T-helper 2 cell treated with Interferon-gamma antibody and Interleukin-4, amounts not matched to agents 100 ng/mL and 5 ng/mL, for 36 hours (primary cell): ENCODE data around the gene DNAJC1. TPM values are rescaled to one million over a fixed set of nuclear protein-coding genes. Genes with fewer than 3 reads are reported as not detected.

ENCODE experiments used
- intact Hi-C: fragments of 100-400 bp; cut with micrococcal nuclease; formaldehyde crosslinking; loops from one replicate; pipeline ENCODE4 v1.15.1; 2023
- total RNA-seq: library from RNA; stranded (reverse); gene quantifications from 2 replicates; pipeline ENCODE4 v1.2.3, GENCODE V29; 2022

Gene DNAJC1
- total RNA-seq, 1 donor from 2014 or later: 23.2 TPM

GRCh38 chr10:21771219-21771618 is 232.3 kb downstream of the DNAJC1 start:
- intact Hi-C loops: no loop called here

DNA sequence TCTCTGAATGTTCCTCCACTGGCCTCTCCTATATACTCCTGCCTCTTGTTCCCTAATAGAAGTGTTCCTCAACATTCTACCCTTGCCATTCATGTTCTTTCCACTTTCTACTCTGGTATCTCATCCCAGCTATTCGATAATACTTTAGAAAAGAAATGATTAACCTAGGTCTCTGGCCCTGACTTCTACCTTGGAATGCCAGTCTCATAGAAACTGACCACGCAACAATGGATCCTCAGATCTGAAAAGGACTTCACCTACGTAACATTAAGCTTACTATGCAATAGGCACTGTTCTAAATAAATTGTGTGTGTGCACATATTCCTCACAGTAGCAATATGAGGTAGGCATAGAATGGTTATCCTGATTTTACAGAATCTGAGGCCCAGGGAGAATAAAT is 234.5 kb downstream of the DNAJC1 start:
- intact Hi-C loops: no loop called here

DNA sequence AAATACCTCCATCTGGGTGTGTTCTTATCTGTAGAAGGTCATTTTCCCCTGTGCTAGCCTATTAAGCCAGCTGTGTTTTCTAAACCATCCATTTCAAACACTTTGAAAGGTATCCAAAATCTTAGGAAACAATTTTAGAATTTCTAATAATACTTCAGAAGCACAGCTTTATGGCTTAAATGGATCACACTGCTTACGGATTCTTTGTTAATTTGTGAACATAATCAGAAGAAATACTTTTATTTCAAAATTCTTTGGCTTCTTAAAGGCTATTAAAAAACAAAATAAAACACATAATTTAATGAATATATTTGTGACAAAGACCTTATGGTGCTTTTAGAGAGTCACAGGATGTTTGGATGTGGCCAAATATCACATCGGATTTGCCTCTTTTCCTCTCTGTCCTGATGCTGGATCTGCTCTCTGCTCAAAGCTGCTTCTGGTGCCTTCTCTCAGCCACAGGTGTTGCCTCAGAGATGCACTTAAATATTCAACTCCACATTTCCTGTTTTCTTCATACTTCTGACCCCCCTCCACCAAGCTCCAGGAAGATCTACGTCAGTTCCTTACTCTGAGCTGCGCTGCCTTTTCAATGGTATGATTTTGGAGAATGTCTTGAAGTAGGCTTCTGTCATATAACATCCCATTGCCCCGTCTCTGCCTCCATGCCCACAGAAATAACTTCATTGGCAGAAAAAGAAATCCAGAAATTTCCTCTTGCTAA is 238.9 kb downstream of the DNAJC1 start:
- intact Hi-C loops: no loop called here

DNA sequence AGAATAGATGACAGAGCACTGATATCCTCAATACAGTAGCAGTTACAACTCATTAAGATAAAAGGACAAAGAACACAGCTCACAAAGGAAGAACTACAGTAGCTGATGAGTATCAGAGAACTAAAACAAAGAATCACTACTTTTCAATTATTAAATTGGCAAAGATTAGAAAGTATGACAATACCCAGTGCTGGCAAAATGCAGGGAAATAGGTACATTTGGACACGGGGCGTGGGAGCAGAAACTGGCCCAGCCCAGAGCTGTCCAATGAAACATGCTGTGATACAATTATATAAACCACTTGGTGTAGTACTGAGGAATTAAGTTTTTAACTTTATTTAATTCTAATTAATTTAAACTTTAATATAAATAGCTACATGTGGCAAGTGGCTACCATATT is 243.2 kb downstream of the DNAJC1 start:
- intact Hi-C loops: no loop called here

DNA sequence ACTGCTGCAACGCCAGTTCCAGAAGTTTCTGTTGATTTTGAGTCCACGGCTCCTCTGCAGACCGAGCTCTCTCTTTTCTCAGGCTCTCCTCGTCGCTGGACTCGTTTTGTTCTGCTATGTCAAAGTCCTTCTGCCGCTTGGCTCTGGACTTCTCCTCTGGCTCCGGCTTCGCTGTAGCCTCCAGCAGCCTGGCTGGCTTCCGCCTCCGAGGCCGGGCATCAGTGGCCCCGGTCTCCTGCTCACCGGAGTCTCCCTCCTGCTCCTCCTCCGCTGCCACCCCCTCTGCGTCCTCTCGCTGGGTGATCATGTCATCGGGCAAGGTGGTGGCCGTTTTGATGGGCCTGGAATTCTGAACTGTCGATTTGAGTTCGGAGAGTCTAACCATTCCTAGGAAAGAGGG is 244.3 kb downstream of the DNAJC1 start:
- intact Hi-C loops: no loop called here

DNA sequence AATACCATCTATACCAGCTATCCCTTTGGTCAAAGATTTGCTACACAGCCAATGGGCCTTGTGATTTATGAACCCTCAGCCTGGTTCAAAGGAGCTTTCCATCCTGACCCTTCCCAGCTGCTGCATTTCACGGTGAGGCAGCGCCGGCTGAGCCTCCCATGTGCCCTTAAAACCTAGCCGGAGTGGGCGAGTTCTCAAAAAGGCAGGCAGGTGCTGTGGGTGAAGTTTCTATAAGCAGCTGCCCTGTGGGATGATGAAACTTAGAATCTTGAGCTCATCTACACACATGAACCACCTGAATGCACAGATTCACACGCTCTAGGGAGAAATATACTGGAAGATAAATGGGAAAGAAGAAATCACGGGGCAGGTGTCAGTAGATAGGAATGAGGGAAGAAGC is 244.8 kb downstream of the DNAJC1 start:
- intact Hi-C loops: no loop called here

GRCh38 chr10:21758239-21758638 is 245.3 kb downstream of the DNAJC1 start:
- intact Hi-C loops: no loop called here

DNA sequence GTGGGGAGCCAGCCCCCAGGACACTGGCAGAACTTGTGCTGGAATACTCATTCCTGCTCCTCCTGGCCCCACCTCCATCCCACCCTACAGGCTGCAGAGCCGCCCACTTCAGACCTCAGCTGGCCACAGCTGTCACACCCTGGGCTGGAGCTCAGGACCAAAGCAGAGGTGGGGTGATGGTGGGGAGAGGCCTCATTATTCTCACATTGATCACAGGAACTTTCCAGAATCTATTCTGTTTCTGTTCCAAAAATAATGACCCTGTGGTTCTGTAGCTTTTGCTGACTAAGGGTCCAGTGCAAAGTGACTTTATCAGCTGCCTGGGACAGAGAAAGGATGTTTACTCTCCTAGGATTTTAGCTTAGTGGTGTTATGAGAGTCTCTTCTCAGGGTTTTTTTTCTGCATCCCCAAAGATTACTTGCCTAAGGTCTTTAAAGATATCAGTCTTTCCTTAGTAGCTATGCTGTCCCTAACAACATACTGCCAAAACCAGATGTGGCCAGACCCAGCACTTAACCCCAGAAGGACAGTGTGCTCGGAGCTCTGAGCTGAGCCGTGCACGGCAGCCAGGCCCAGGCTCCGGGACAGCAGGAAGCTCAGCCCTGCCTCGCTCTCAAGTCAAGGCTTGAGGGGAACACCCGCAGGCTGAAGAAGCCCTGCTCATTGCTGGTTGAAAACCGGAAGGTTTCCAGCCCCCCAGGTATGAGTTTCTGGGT is 246.2 kb downstream of the DNAJC1 start:
- intact Hi-C loops: no loop called here

DNA sequence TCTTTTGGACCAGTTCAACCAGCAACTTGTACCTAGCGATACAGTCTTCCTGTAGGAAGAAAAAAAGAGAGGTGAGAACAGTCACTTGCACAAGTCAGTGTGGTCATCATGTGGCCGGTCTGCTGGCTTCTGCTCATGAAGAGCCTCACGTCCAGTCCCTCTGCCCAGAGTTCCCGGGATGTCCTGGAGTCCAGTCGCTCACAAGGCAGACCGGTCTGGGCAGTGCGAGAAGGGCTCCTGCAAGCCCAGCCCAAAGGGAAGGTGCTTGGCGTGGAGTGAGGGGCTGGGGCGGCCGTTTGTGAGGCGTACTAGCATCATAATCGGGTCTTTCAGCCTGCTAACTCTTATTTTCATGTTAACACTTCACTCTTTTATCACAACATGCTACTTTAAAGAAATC is 246.8 kb downstream of the DNAJC1 start:
- intact Hi-C loops: no loop called here

GRCh38 chr10:21754410-21755011 is 249.0 kb downstream of the DNAJC1 start:
- intact Hi-C loops: no loop called here

- intact Hi-C loops: no loop called here
Observed at GRCh38 chr10:21753497-21754270, 249.8 kb downstream of the DNAJC1 start.

- intact Hi-C loops: no loop called here
Observed at GRCh38 chr10:21751341-21752310, 251.9 kb downstream of the DNAJC1 start.

GRCh38 chr10:21750424-21750823 is 253.1 kb downstream of the DNAJC1 start:
- intact Hi-C loops: no loop called here

- intact Hi-C loops: no loop called here
Observed at GRCh38 chr10:21749788-21750187, 253.7 kb downstream of the DNAJC1 start.

GRCh38 chr10:21747809-21748208 is 255.7 kb downstream of the DNAJC1 start:
- intact Hi-C loops: no loop called here

- intact Hi-C loops: no loop called here
Observed at GRCh38 chr10:21746118-21746517, 257.4 kb downstream of the DNAJC1 start.

DNA sequence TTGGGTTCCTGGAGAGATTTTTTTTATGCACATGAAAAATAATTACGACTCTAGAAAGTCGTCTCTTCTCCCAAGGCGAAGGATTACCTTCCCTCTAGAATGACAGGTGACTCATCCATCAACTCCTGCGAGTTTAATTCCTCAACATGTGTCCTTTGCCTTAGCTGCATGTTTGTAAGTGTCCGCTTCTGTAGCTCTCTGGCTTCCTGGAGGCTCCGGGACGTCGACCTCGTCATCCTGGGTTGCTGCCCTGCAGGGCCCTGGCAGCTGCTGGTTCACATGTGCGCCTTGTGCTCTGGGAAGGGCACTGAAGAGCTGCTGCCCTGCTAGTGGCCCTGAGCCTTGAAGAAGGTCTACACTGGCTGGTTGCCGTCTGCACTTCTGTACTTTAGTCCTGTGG is 259.3 kb downstream of the DNAJC1 start:
- intact Hi-C loops: no loop called here

DNA sequence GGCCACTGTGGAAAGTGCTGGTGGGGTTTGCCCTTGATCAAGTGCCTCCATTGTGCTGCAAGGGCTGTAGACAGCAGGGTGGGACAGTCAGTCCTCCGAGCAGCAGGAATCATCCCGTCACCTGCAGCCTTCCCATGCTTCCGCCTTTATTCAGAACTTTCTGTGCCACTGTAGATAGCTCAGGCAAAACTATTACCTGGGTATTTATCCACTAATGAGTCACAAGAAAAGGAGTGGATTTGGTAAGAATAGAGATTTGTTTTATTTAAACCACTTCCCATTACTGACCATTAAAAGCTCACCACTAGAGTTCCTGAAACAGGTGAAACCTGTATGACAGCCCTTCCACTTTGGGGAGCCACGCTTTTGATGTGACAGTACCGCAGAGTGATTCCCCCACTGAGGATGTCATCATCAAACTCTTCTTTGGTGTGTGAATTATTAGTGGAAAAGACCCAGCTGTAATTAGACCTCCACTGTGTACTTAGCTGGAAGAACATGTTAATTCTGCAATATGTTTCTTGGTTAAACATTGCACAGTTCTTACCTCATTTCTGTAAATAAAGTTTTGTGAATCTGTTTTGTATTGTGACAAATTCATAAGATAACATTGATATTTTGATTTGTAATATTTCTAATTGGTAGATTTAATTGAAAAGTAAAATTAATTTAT is 260.7 kb downstream of the DNAJC1 start:
- intact Hi-C loops: no loop called here

DNA sequence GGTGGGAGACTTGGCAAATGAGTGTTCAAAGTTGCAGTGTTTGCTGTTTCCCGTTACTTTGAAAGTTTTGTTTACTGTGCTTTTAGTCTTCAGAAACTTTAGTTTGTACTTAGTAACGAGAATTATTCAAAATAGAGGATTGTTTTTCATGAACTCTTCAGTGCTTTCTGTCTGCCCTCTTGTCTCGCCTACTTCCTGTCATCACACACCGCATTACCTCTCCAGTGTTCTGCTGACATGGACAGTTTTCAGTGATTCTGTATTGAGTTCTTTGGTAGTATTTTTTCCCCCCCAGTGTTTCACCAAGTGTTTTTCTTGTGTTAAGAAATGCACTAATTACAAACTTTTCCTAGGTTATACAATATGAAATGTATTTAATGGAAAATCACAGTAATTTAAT is 262.5 kb downstream of the DNAJC1 start:
- intact Hi-C loops: no loop called here

- intact Hi-C loops: no loop called here
Observed at GRCh38 chr10:21737106-21737505, 266.4 kb downstream of the DNAJC1 start.
